Measurements from ENCODE around the gene NGRN. TPM values are rescaled to one million over a fixed set of nuclear protein-coding genes. Genes with fewer than 3 reads are reported as not detected.
"Not testable (repeated sequence)": the region's sequence is repeated elsewhere in the genome, so short reads cannot be mapped to it uniquely, and the experiment has no call there.

The NGRN gene
- total RNA-seq, 2 experiments from 2014 or later, result 29.7 to 29.8 TPM

DNA sequence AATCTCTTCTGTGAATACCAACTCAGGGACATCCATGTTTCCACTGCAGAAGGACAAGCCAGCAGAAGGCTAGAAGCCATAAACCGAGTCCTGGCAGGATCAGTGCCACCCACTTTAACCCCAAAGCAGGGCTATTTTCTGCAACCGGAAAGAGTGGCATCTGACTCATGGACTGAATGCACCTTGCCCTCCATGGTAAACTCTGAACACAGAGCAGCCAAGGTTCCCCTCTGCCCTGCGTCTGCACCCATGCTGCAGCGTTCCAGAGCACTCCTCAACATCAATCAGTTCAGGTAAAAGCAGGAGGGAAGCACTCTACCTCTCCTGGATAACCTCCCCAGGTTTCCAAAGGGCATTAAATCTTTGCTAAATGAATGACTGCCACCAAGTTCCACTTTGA lies 801 bp upstream of the NGRN start:
- Mint-ChIP-seq H3K4me3 (peak overlapping the region; percentile 96), H3K27ac (peak overlapping the region; percentile 98), H3K27me3 (ENCODE audit: low read depth) (no peaks in the 10 kb centered on the region), H3K36me3 (ENCODE audit: low read depth) (peaks cover 22% of the 10 kb centered on the region), H3K4me1 (ENCODE audit: low read depth) (peaks cover 39% of the 10 kb centered on the region), H3K9me3 (ENCODE audit: insufficient read depth) (no peaks in the 10 kb centered on the region)
- DNase-seq (peak; percentile 48), ATAC-seq (no peak)
- ChIA-PET CTCF (no interaction called here), POLR2A (interaction anchor here (2.6 kb wide), 1 partner anchor 31 kb away, joined by 18 read pairs; the partner anchor contains the start of genes CIB1 and GDPGP1)

DNA sequence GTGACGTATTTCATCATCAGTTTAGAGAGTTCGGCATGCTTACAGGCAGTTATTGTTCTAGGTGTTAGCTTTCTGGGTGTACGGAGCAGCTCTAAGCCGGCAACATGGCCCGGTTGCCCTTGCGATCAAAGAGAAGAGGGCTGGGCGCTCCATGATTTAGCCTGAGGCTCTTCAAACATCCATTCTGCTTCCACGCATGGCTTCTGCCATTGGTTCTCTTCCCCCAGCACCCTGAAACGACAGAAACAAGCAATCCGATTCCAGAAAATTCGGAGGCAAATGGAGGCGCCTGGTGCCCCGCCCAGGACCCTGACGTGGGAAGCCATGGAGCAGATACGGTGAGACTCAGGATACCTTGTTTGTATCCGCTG lies 574 bp downstream of the NGRN start:
- peak; percentile 43 for ATAC-seq
- DNase-seq, result peak; percentile 69
- ChIA-PET CTCF (interaction anchor here (0.7 to 1.8 kb wide), 5 partner anchors 27 to 123 kb away, joined by 3 to 6 read pairs (median 3); partner anchors contain the start of genes CIB1 and GDPGP1), POLR2A (interaction anchor here (0.8 to 1.8 kb wide), 6 partner anchors 17 to 665 kb away, joined by 3 to 35 read pairs (median 4); partner anchors contain the start of genes CIB1, GDPGP1, IQGAP1 and TTLL13)
- Mint-ChIP-seq H3K9me3 (ENCODE audit: insufficient read depth) (no peaks in the 10 kb centered on the region), H3K27ac (peak overlapping the region; percentile 98), H3K27me3 (ENCODE audit: low read depth) (no peaks in the 10 kb centered on the region), H3K4me1 (ENCODE audit: low read depth) (peaks cover 47% of the 10 kb centered on the region), H3K4me3 (peak overlapping the region; percentile 96), H3K36me3 (ENCODE audit: low read depth) (peaks cover 33% of the 10 kb centered on the region)

DNA sequence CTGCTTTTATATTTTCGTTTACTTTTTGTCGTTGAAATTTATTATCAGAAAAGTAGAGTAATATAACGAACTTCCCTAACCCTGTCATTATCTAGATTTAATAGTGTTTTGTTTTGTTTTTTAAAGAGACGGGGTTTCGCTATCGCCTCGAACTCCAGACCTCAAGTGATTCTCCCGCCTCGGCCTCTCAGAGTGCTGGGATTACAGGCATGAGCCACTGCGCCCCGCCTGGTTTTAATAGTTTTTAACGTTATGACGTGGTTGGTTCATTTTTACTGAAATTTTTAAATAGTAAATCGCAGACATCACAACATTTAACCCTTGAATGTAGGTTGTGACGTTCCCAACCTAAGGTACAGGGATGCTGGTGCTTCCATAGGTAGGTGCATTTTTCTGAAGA lies 1.0 kb downstream of the NGRN start:
- DNase-seq (peak; percentile 39), ATAC-seq (no peak)
- H3K27me3 Mint-ChIP-seq (ENCODE audit: low read depth), result no peaks in the 10 kb centered on the region
- H3K36me3 Mint-ChIP-seq (ENCODE audit: low read depth), result peaks cover 37% of the 10 kb centered on the region
- no peaks in the 10 kb centered on the region for H3K9me3 Mint-ChIP-seq (ENCODE audit: insufficient read depth)
- POLR2A ChIA-PET, result interaction anchor here (1.2 to 1.8 kb wide), 3 partner anchors 17 to 121 kb away, joined by 5 to 35 read pairs (median 11); partner anchors contain the start of genes CIB1, GDPGP1, IQGAP1 and TTLL13
- peaks cover 51% of the 10 kb centered on the region for H3K4me1 Mint-ChIP-seq (ENCODE audit: low read depth)
- CTCF ChIA-PET, result interaction anchor here (1.2 to 1.8 kb wide), 3 partner anchors 27 to 124 kb away, joined by 3 to 6 read pairs (median 6); no protein-coding TSS in a partner anchor
- peak overlapping the region; percentile 98 for H3K27ac Mint-ChIP-seq
- peak overlapping the region; percentile 96 for H3K4me3 Mint-ChIP-seq

DNA sequence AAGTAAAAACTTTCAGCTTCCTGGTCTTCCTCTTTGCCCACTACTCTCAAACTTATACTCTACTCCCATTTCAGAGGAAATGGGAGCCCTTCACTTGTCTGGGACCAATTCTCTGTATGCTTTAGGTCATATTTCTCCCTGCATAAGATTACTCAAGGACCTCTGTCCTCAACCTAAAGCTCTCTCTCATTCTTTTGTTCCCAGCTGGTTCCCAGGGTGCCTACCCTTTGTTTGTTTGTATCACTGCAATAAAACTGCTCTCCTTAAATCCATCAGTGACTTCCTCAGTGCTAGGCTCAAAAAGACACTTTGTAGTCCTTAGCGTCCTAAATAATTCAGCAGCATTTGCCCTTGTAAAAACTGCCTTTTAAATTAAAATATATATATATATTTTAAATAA lies 2.9 kb downstream of the NGRN start:
- ATAC-seq, result no peak
- H3K4me1 Mint-ChIP-seq (ENCODE audit: low read depth), result peaks cover 58% of the 10 kb centered on the region
- H3K36me3 Mint-ChIP-seq (ENCODE audit: low read depth), result peaks cover 50% of the 10 kb centered on the region

DNA sequence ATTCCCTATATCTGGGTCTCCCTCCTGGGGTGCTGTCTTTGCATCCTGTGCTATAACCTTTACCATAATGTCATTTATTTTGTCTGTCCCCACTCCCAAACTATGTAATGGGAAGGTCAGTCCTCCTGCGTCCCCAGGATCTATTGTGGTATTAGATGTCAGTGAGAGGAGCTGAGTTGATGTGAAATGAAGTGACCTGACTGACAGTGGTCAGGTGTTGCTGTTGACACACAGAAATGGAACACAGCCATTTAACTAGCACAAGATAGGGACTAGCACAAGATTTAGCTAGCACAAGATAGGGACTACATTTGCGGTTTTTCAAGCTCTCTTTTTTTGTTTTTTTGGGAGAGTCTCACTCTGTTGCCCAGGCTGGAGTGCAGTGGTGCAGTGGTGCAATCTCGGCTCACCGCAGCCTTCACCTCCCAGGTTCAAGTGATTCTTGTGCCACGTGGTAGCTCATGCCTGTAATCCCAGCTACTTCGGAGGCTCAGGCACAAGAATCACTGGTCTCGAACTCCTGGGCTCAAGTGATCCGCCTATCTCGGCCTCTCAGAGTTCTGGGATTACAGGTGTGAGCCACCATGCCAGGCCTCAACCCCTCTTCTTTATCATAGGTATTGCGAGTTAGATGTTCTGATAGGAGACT lies 5.2 kb downstream of the NGRN start:
- peaks cover 43% of the 10 kb centered on the region for H3K4me1 Mint-ChIP-seq (ENCODE audit: low read depth)
- DNase-seq, result no peak
- CTCF ChIA-PET, result interaction anchor here (1.4 to 1.8 kb wide), 2 partner anchors 16 to 31 kb away, joined by 5 to 7 read pairs; no protein-coding TSS in a partner anchor
- no peak overlapping the region for H3K4me3 Mint-ChIP-seq
- H3K27me3 Mint-ChIP-seq (ENCODE audit: low read depth), result no peaks in the 10 kb centered on the region
- H3K9me3 Mint-ChIP-seq (ENCODE audit: insufficient read depth), result no peaks in the 10 kb centered on the region
- ATAC-seq, result no peak
- POLR2A ChIA-PET, result no interaction called here
- peaks cover 59% of the 10 kb centered on the region for H3K36me3 Mint-ChIP-seq (ENCODE audit: low read depth)
- H3K27ac Mint-ChIP-seq, result peak overlapping the region; percentile 1

More for the DNA sequence above, 2.9 kb downstream of the NGRN start:
- Mint-ChIP-seq H3K4me3 (peak overlapping the region; percentile 49), H3K27me3 (ENCODE audit: low read depth) (no peaks in the 10 kb centered on the region), H3K9me3 (ENCODE audit: insufficient read depth) (no peaks in the 10 kb centered on the region), H3K27ac (peak overlapping the region; percentile 18)
- ChIA-PET CTCF (interaction anchor here (1.2 to 1.6 kb wide), 3 partner anchors 24 to 125 kb away, joined by 3 to 8 read pairs (median 4); no protein-coding TSS in a partner anchor), POLR2A (interaction anchor here (0.6 to 1.2 kb wide), 2 partner anchors 34 to 192 kb away, joined by 3 to 4 read pairs; partner anchors contain the start of genes CIB1 and GDPGP1)
- DNase-seq, result no peak

DNA sequence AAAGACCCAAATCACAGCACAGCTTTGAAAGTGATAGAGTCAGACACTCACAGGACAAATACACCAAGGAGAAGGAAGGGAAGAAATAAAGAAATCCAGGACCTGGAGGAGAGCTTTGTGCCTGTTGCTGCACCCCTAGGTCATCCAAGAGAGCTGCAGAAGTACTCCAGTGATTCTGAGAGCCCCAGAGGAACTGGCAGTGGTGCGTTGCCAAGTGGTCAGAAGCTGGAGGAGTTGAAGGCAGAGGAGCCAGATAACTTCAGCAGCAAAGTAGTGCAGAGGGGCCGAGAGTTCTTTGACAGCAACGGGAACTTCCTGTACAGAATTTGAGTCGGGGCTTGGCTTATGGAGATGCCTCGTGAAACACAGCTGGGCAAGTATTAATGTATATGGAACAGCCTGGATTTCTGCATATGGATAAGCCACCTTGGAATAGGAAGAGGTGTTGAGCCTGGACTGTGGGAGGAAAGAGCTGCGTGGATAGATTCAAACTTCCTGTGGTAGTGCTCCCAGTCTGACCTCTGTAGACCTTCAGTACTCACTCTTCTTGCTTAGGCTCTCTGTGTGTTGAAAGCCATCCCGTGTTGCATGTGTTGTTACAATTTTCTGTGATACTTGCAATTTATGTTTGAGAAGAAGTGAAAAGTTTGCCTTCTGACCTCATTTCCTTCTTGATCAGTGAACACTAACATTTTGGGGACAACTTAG lies 6.1 kb downstream of the NGRN start:
- no peaks in the 10 kb centered on the region for H3K9me3 Mint-ChIP-seq (ENCODE audit: insufficient read depth)
- ATAC-seq (no peak), DNase-seq (no peak)
- ChIA-PET CTCF (interaction anchor here (1.8 kb wide), 1 partner anchor 15 kb away, joined by 7 read pairs; no protein-coding TSS in a partner anchor), POLR2A (no interaction called here)
- H3K4me1 Mint-ChIP-seq (ENCODE audit: low read depth), result peaks cover 42% of the 10 kb centered on the region
- H3K4me3 Mint-ChIP-seq, result no peak overlapping the region
- H3K27me3 Mint-ChIP-seq (ENCODE audit: low read depth), result no peaks in the 10 kb centered on the region
- H3K36me3 Mint-ChIP-seq (ENCODE audit: low read depth), result peaks cover 61% of the 10 kb centered on the region
- H3K27ac Mint-ChIP-seq, result peak overlapping the region; percentile 39

DNA sequence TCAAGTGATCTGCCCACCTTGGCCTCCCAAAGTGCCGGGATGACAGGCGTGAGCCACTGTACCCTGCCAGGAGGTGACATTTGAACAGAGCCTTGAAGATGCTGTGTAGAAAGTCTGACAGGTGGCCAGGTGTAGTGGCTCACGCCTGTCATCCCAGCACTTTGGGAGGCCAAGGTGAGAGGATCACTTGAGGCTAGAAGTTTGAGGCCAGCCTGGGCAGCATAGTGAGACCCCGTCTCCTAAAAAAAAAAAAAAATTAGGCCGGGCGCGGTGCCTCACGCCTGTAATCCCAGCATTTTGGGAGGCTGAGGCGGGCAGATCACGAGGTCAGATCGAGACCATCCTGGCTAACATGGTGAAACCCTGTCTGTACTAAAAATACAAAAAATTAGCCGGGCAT lies 13.0 kb downstream of the NGRN start:
- H3K27ac Mint-ChIP-seq; CTCF ChIA-PET; POLR2A ChIA-PET; H3K27me3 Mint-ChIP-seq (ENCODE audit: low read depth); H3K4me1 Mint-ChIP-seq (ENCODE audit: low read depth); H3K9me3 Mint-ChIP-seq (ENCODE audit: insufficient read depth); DNase-seq; ATAC-seq; H3K4me3 Mint-ChIP-seq: not testable (repeated sequence)
- H3K36me3 Mint-ChIP-seq (ENCODE audit: low read depth), result peaks cover 13% of the 10 kb centered on the region

DNA sequence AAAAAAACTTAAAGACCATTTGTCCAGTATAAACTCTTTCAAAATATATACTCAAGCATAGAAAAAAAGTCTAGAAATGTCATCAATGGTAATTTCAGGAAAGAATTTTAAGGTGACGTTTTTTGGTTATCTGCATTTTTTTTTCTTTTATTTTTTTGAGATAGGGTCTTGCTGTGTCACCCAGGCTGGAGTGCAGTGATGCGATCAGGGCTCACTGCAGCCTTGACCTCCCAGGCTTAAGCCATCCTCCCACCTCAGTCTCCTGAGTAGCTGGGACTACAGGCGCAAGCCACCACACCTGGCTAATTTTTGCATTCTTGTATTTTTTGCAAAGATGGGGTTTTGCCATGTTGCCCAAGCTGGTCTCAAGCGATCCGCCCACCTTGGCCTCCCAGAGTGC lies 15.3 kb downstream of the NGRN start:
- H3K36me3 Mint-ChIP-seq (ENCODE audit: low read depth); H3K27me3 Mint-ChIP-seq (ENCODE audit: low read depth); H3K27ac Mint-ChIP-seq; POLR2A ChIA-PET; DNase-seq; H3K4me1 Mint-ChIP-seq (ENCODE audit: low read depth); H3K9me3 Mint-ChIP-seq (ENCODE audit: insufficient read depth); H3K4me3 Mint-ChIP-seq; ATAC-seq: not testable (repeated sequence)
- CTCF ChIA-PET, result interaction anchor here (0.7 to 1.5 kb wide), 2 partner anchors 12 to 19 kb away, joined by 3 to 4 read pairs; no protein-coding TSS in a partner anchor

DNA sequence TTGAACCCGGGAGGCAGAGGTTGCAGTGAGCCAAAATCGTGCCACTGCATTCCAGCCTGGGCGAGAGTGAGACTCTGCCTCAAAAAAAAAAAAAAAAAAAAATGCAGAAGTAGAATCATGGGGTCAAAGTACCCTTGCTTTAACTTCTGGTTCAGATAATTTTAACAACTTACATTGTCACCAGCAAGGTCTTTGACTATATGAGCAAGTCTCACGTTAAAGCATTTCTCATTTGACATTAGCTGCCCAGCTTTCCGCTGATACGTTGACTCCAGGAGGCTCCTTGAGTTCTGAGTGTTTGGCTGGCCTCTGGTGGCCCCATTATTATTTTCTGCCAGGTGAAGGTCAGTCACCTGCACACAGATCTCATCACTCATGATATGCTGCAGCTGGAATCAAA lies 16.2 kb downstream of the NGRN start:
- H3K4me1 Mint-ChIP-seq (ENCODE audit: low read depth); DNase-seq; CTCF ChIA-PET; H3K36me3 Mint-ChIP-seq (ENCODE audit: low read depth); H3K4me3 Mint-ChIP-seq; H3K27ac Mint-ChIP-seq; POLR2A ChIA-PET; ATAC-seq; H3K9me3 Mint-ChIP-seq (ENCODE audit: insufficient read depth); H3K27me3 Mint-ChIP-seq (ENCODE audit: low read depth): not testable (repeated sequence)

DNA sequence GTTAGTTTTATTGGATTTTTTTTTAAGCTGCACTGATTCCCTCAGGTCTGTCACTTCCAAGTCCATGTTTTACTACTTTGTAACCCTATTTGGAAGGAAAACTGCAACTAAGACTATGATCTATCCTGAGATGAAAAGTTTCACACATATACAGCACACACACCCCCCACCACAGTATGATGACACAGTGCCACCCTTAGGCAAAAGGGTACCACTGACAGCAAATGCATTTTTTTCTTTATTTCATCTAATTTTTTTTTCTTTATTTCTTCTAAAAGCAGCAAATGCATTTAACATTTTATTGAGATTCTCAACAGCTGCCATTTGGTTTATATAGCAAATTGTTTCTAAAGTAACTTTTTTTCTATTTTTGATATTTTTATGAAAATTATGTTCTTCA lies 21.2 kb downstream of the NGRN start:
- H3K36me3 Mint-ChIP-seq (ENCODE audit: low read depth), result no peaks in the 10 kb centered on the region
- peak; percentile 78 for ATAC-seq
- no peak overlapping the region for H3K4me3 Mint-ChIP-seq
- H3K27me3 Mint-ChIP-seq (ENCODE audit: low read depth), result no peaks in the 10 kb centered on the region
- CTCF ChIA-PET, result interaction anchor here (0.7 to 2.1 kb wide), 13 partner anchors 11 to 138 kb away, joined by 3 to 8 read pairs (median 3); no protein-coding TSS in a partner anchor
- no peak overlapping the region for H3K27ac Mint-ChIP-seq
- POLR2A ChIA-PET, result no interaction called here
- DNase-seq, result peak; percentile 57
- no peaks in the 10 kb centered on the region for H3K9me3 Mint-ChIP-seq (ENCODE audit: insufficient read depth)
- peaks cover 5% of the 10 kb centered on the region for H3K4me1 Mint-ChIP-seq (ENCODE audit: low read depth)

DNA sequence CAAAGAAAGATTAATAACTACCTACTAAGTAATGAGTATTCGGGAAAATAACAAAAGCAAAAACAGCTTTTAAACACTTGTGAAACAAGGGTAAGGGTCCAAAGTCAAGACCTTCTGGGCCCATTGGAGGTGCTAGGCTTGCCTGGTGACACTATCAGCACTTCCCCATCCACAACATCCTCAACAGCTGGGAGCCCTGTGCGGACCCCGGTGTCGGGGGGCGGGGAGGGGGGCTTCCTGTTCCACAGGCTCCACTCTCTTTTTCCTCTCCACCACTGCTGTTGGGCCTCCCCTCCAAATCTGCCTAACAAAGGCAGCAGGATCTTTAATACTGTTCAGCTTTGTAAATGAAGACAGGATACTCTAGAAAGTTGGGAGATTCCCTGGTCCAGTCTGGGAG lies 21.6 kb downstream of the NGRN start:
- DNase-seq (no peak), ATAC-seq (no peak)
- Mint-ChIP-seq H3K27me3 (ENCODE audit: low read depth) (no peaks in the 10 kb centered on the region), H3K27ac (no peak overlapping the region), H3K4me1 (ENCODE audit: low read depth) (peaks cover 7% of the 10 kb centered on the region), H3K9me3 (ENCODE audit: insufficient read depth) (no peaks in the 10 kb centered on the region), H3K36me3 (ENCODE audit: low read depth) (no peaks in the 10 kb centered on the region), H3K4me3 (no peak overlapping the region)
- CTCF ChIA-PET, result interaction anchor here (0.7 to 2.1 kb wide), 13 partner anchors 11 to 138 kb away, joined by 3 to 8 read pairs (median 3); no protein-coding TSS in a partner anchor
- POLR2A ChIA-PET, result no interaction called here
